ENCODE measurements around the gene GABRR3. TPM values are rescaled to one million over a fixed set of nuclear protein-coding genes. Genes with fewer than 3 reads are reported as not detected.
A peak's percentile ranks its signal among the peaks of the same experiment; 100 is the strongest.

GABRR3 gene
- total RNA-seq, 6 experiments from 2014 or later: not detected

DNA sequence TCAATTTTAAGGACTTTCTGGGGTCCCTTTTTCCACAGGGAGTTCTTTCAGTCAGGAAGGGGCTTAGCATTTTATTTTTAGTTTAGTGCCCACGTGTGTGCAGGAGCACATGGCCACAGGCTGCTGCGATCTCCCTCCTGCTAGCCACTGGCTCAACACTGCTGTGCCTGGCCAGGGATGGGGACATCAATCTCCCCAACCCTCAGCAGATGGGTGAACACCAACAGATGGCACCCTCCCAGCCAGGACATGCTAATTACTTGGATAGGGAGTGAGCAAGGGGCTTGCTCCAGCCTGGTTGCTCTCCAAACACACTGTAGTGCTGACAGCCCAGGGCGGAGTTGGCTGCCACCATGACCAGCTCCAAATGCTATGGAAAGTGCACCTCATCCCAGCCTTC, 55.5 kb downstream of the GABRR3 start:
- H3K4me1 Mint-ChIP-seq (ENCODE audit: low read depth): no peaks in the 10 kb centered on the region
- H3K9me3 Mint-ChIP-seq: no peaks in the 10 kb centered on the region
- TF ChIP-seq, protein P1, sequence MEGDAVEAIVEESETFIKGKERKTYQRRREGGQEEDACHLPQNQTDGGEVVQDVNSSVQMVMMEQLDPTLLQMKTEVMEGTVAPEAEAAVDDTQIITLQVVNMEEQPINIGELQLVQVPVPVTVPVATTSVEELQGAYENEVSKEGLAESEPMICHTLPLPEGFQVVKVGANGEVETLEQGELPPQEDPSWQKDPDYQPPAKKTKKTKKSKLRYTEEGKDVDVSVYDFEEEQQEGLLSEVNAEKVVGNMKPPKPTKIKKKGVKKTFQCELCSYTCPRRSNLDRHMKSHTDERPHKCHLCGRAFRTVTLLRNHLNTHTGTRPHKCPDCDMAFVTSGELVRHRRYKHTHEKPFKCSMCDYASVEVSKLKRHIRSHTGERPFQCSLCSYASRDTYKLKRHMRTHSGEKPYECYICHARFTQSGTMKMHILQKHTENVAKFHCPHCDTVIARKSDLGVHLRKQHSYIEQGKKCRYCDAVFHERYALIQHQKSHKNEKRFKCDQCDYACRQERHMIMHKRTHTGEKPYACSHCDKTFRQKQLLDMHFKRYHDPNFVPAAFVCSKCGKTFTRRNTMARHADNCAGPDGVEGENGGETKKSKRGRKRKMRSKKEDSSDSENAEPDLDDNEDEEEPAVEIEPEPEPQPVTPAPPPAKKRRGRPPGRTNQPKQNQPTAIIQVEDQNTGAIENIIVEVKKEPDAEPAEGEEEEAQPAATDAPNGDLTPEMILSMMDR (IDR thresholded peaks at IDR 0.05): no peak
- H3K27ac Mint-ChIP-seq: no peak overlapping the region
- H3K36me3 Mint-ChIP-seq (ENCODE audit: low read depth): no peaks in the 10 kb centered on the region
- no peak for DNase-seq
- no peak overlapping the region for H3K4me3 Mint-ChIP-seq
- peaks cover 8% of the 10 kb centered on the region for H3K27me3 Mint-ChIP-seq (ENCODE audit: insufficient read depth)

DNA sequence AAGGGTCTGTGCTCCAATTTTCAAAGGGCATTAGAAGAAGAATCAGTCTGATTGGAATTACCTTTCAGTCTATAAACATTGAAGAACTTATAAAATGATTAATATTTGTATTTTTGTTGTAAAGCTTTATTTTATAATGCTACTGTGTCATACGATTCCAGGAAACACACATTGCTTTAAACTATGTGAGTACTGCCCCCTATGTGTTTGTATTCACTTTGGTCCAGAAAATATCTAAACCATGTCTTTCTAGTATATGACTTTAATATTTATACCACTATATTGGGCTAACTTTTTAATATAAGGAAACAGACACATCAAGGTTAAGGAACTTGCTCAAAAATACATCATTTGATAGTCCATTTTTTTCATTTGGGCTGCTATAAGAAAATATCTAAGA, 59.6 kb downstream of the GABRR3 start:
- H3K4me3 Mint-ChIP-seq: no peak overlapping the region
- H3K27me3 Mint-ChIP-seq (ENCODE audit: insufficient read depth): peaks cover 6% of the 10 kb centered on the region

DNA sequence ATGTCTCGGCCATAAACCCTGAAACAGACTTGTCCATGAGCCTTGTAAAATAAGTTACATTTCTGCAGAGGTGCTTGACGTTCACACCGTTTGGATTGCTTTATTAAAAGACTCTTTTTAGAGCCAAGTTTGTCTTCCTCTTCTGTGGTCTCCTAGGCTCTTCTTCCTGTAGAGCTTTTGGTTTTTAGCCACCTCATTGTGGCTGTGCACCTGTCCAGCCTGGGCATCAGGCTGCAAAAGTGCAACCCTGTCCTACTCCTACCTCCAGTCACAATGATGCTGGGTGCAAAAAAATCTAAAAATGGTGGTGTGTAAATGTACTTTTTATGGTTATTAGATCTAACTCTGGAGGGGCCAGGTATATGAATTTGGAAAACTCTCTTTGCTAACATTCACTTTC, 60.1 kb downstream of the GABRR3 start:
- H3K27ac Mint-ChIP-seq: no peak overlapping the region
- DNase-seq: no peak
- H3K27me3 Mint-ChIP-seq (ENCODE audit: insufficient read depth): peaks cover 6% of the 10 kb centered on the region
- no peaks in the 10 kb centered on the region for H3K36me3 Mint-ChIP-seq (ENCODE audit: low read depth)
- TF ChIP-seq, protein P1 (IDR thresholded peaks at IDR 0.05): no peak
- H3K9me3 Mint-ChIP-seq: no peaks in the 10 kb centered on the region
- H3K4me1 Mint-ChIP-seq (ENCODE audit: low read depth): peaks cover 25% of the 10 kb centered on the region
- H3K4me3 Mint-ChIP-seq: no peak overlapping the region

More for the DNA sequence above, 59.6 kb downstream of the GABRR3 start:
- TF ChIP-seq, protein P1 (IDR thresholded peaks at IDR 0.05): peak; percentile 63
- Mint-ChIP-seq H3K27ac (no peak overlapping the region), H3K36me3 (ENCODE audit: low read depth) (no peaks in the 10 kb centered on the region), H3K9me3 (no peaks in the 10 kb centered on the region), H3K4me1 (ENCODE audit: low read depth) (peaks cover 20% of the 10 kb centered on the region)
- DNase-seq: no peak

DNA sequence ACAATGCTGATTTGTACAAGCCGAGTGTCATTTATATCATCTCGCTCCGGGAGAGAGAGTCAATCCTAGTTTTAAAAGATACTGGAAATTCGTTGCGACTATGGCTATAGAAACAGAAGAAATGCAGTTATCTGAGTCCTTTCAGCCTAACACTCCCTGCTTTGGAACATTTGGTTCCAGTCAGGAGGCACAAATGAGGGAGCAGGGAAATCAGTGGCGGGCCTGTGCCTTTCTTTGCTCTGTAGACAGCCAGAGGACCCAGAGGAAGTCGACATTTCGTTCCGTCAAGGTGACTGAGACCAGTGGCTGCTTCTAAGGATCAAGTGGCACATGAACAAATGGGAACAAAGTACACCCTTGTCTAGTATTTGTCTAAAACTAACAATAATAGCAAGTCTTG, 62.1 kb downstream of the GABRR3 start:
- no peaks in the 10 kb centered on the region for H3K9me3 Mint-ChIP-seq
- TF ChIP-seq, protein P1 (IDR thresholded peaks at IDR 0.05): no peak
- H3K27me3 Mint-ChIP-seq (ENCODE audit: insufficient read depth): peaks cover 4% of the 10 kb centered on the region
- no peak overlapping the region for H3K27ac Mint-ChIP-seq
- H3K36me3 Mint-ChIP-seq (ENCODE audit: low read depth): no peaks in the 10 kb centered on the region
- no peak for DNase-seq
- peak overlapping the region; percentile 59 for H3K4me3 Mint-ChIP-seq
- H3K4me1 Mint-ChIP-seq (ENCODE audit: low read depth): peaks cover 40% of the 10 kb centered on the region

DNA sequence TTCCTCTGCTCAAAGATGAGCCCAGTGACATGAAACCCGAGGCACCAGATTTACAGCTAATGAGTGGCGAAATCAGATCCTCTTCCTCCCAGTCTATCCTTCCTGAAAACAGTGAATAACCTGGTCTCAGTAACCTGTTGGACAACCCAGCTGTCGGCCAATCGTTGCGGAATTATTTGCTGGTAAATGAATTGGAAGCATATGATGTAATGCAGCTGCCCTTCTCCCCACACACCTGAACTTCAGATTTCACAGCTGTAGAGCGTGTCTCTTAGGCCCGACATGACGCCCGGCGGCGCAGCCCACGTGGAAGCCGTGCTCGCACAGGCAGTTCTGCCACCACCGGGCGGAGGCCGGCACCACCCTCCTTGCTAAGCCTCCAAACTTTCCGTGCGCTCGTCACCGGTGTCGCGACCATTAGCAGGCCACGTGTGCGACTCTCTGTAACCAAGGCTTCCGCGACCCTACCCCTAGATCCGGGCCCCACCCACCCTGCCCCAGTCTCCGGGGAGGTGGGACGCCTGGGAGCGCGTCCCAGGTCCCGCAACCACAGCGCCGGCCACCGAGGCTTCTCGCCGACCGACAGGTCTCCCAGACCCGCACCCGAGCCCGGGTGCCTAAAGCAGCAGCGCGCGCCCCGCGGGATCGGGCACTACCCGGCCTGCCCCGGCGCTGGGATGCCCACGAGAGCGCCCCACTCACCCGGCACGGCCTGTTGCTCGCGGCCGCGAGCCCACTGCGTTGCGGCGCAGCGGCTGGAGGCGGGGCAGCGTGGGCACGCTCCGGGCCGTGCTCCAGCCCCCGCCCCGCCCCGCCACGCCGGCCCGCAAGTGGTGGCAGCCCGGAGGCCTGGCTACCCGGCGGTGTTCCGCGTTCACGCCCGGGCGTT, 63.2 kb downstream of the GABRR3 start, which contains the start of gene RIOX2:
Gene RIOX2 (minus strand): TSS at position 753 of the 889 bp plus-strand sequence. CDS start 4,838 bp downstream, outside the sequence.
- Mint-ChIP-seq H3K9me3 (no peaks in the 10 kb centered on the region), H3K4me1 (ENCODE audit: low read depth) (peaks cover 40% of the 10 kb centered on the region), H3K36me3 (ENCODE audit: low read depth) (0 out of 2 replicates have a peak, but pooled peaks cover 6% of the 10 kb centered on the region), H3K4me3 (peak within 1 kb of the TSS; percentile 93), H3K27me3 (ENCODE audit: insufficient read depth) (peaks cover 1% of the 10 kb centered on the region; the same call in 1 of the 2 replicates), H3K27ac (peak within 1 kb of the TSS; percentile 89)
- TF ChIP-seq, protein P1 (IDR thresholded peaks at IDR 0.05): peak; percentile 20; the same call in 1 of the 2 replicates
- DNase-seq: peak; percentile 57

Measured in HFFc6 (cell line).